ENCODE measurements around the gene RIMBP3C. TPM values are rescaled to one million over a fixed set of nuclear protein-coding genes. Genes with fewer than 3 reads are reported as not detected.
"Not testable (repeated sequence)": the region's sequence is repeated elsewhere in the genome, so short reads cannot be mapped to it uniquely, and the experiment has no call there.

RIMBP3C gene, protein sequence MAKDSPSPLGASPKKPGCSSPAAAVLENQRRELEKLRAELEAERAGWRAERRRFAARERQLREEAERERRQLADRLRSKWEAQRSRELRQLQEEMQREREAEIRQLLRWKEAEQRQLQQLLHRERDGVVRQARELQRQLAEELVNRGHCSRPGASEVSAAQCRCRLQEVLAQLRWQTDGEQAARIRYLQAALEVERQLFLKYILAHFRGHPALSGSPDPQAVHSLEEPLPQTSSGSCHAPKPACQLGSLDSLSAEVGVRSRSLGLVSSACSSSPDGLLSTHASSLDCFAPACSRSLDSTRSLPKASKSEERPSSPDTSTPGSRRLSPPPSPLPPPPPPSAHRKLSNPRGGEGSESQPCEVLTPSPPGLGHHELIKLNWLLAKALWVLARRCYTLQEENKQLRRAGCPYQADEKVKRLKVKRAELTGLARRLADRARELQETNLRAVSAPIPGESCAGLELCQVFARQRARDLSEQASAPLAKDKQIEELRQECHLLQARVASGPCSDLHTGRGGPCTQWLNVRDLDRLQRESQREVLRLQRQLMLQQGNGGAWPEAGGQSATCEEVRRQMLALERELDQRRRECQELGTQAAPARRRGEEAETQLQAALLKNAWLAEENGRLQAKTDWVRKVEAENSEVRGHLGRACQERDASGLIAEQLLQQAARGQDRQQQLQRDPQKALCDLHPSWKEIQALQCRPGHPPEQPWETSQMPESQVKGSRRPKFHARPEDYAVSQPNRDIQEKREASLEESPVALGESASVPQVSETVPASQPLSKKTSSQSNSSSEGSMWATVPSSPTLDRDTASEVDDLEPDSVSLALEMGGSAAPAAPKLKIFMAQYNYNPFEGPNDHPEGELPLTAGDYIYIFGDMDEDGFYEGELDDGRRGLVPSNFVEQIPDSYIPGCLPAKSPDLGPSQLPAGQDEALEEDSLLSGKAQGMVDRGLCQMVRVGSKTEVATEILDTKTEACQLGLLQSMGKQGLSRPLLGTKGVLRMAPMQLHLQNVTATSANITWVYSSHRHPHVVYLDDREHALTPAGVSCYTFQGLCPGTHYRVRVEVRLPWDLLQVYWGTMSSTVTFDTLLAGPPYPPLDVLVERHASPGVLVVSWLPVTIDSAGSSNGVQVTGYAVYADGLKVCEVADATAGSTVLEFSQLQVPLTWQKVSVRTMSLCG (N-terminal part only)
- total RNA-seq: under 1 TPM in 1 of 3 donors, not detected in 2; 0.15 TPM

GRCh38 chr22:21551361-21551760 lies at the start of gene RIMBP3C:
Gene RIMBP3C (minus strand): TSS chr22:21551461. CDS start chr22:21550976, 485 bp downstream.
- H3K27me3 ChIP-seq; H3K36me3 ChIP-seq; DNase-seq (ENCODE audit: low spot score in 2 of 2); intact Hi-C loops (cut with DNase I; ENCODE audit: low total_unique reads); H3K4me1 ChIP-seq; H3K4me3 ChIP-seq; H3K9me3 ChIP-seq; H3K27ac ChIP-seq: not testable (repeated sequence)

DNA sequence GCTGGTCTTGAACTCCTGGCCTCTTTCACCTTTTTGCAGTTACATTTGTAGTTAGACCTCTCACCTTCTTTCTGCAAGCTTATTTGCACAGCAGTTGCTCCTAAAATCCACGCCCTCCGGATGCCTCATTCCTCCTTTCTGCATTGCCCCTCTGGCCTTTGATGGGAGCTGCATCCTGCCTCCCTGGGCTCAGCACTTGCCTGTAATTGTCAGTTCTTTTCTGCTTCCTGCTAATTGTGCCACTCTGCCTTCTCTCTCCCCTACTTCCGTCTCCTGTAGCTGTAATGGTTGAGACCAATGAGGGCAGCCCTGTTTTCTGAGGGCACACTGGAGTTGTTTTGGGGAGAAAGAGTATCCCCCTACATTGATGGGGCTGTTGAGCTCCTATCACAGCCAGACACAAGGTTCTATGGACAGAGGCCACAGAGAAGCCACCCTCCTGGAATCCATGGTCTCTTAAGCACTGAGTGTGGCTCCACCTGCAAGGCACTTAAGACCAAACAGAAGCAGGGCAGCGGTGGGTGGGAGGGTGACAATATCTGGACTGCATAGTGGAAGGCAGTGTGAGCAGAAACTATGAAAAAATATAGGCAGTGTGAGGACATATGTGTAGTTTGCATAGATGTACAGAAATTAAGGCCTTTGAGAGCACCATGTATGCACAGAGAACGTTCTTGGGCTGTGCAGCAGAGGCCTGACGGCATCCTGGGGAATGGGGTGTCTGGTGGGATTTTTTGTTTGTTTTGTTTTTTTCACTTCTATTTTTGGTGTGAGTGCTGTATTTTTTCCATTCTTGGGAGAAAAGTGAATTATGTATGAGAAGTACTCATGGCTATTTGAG lies 48.0 kb upstream of the RIMBP3C start:
- H3K9me3 ChIP-seq: no peaks in the 10 kb centered on the region

DNA sequence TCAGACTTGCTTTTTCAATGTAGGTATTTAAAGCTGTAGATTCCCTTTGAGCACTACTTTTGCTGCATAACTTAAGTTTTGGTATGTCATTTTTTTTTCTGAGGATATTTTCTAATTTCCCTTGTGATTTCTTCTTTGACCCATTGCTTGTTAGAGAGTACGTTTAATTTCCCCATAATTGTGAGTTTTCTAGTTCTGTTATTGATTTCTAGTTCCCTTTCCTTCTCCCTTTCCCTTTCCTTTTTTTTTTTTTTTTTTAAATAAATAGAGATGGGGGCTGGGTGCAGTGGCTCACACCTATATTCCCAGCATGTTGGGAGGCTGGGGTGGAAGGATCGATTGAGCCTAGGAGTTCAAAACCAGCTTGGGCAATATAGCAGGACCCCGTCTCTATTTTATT lies 47.0 kb upstream of the RIMBP3C start:
- DNase-seq (ENCODE audit: low spot score in 2 of 2): no peak
- Histone ChIP-seq H3K4me1 (no peaks in the 10 kb centered on the region), H3K36me3 (no peaks in the 10 kb centered on the region), H3K4me3 (no peak overlapping the region), H3K27me3 (no peaks in the 10 kb centered on the region), H3K27ac (no peak overlapping the region), H3K9me3 (no peaks in the 10 kb centered on the region)
- TF ChIP-seq POLR2A (IDR thresholded peaks at IDR 0.05) (no peak), POLR2AphosphoS5 (IDR thresholded peaks at IDR 0.05) (no peak), CTCF (IDR thresholded peaks at IDR 0.05) (no peak)
- intact Hi-C loops (cut with DNase I; ENCODE audit: low total_unique reads): no loop called here

More for the DNA sequence above, 48.0 kb upstream of the RIMBP3C start:
- Histone ChIP-seq H3K36me3 (no peaks in the 10 kb centered on the region), H3K4me3 (no peak overlapping the region), H3K4me1 (no peaks in the 10 kb centered on the region), H3K27ac (no peak overlapping the region), H3K27me3 (no peaks in the 10 kb centered on the region)
- intact Hi-C loops (cut with DNase I; ENCODE audit: low total_unique reads): no loop called here
- DNase-seq (ENCODE audit: low spot score in 2 of 2): no peak
- no peak for TF ChIP-seq POLR2A (IDR thresholded peaks at IDR 0.05)
- TF ChIP-seq POLR2AphosphoS5 (IDR thresholded peaks at IDR 0.05): no peak
- no peak for TF ChIP-seq CTCF (IDR thresholded peaks at IDR 0.05)

DNA sequence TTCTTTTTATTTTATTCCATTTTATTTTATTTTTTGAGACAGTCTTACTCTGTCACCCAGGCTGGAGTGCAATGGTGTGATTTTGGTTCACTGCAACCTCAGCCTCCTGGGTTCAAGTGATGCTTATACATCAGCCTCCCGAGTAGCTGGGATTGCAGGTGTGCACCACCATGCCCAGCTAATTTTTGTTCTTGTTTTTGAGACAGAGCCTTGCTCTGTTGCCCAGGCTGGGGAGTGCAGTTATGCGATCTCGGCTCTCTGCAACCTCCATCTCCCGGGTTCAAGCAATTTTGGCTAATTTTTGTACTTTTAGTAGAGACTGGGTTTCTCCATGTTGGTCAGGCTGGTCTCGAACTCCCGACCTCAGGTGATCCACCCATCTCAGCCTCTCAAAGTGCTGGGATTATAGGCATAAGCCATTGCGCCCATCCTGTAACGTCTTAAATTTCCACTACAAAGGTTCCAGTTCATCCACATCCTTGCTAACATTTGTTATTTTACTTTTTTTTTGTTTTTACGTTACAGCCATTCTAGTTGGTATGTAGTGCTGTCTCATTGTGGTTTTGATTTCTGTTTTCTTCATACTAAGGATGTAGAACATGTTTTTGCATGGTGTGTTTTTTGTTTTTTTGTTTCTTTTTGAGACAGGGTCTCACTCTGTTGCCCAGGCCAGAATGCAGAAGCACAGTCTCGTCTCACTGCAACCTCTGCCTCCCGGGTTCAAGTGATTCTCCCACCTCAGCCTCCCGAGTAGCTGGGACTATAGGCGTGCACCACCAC lies 45.3 kb upstream of the RIMBP3C start:
- H3K27me3 ChIP-seq; H3K4me1 ChIP-seq; H3K27ac ChIP-seq; DNase-seq (ENCODE audit: low spot score in 2 of 2); H3K9me3 ChIP-seq; H3K36me3 ChIP-seq; intact Hi-C loops (cut with DNase I; ENCODE audit: low total_unique reads); H3K4me3 ChIP-seq: not testable (repeated sequence)

DNA sequence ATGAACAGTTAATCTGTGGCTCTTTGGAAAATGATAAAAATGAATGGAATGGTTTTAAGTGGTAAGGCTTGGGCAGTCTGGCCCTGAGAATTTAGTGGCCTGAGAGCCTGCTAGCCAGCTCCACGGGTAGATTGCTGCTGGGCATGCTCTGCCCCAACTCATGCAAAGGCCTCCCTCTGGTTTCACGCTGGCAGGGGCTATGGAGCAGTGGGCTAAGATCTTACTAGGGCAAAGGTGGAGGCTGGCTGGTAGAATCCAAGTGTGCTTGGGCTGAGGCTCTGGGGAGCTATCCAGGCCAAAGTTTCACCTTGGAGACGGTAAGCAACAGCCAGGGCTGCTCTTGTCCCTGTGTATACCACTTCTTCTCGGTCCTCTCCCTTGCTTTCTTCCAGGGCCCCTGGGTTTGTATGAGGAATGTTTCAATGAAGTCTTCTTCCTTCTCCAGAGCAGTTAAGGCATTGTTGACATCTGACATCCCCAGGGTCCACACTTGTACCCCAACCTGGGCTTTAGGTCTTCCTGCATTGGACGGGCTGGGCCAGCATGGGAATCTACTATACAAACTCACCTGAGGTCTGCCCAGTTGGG lies 43.7 kb upstream of the RIMBP3C start:
- intact Hi-C loops (cut with DNase I; ENCODE audit: low total_unique reads): no loop called here
- Histone ChIP-seq H3K4me1 (peaks cover 10 to 18% of the 10 kb centered on the region in 2 donors), H3K27me3 (no peaks in the 10 kb centered on the region), H3K36me3 (no peaks in the 10 kb centered on the region), H3K4me3 (no peak overlapping the region), H3K27ac (no peak overlapping the region), H3K9me3 (no peaks in the 10 kb centered on the region)
- no peak for TF ChIP-seq POLR2AphosphoS5 (IDR thresholded peaks at IDR 0.05)
- TF ChIP-seq CTCF (IDR thresholded peaks at IDR 0.05): no peak
- no peak for TF ChIP-seq POLR2A (IDR thresholded peaks at IDR 0.05)
- DNase-seq (ENCODE audit: low spot score in 2 of 2): no peak

Measured in breast epithelium (tissue), 4 donors.